Breast epithelium (tissue), 3 donors: ENCODE data around the gene ENC1.

Source experiments
- POLR2A ChIP-seq: fragments of 450-650 bp; IDR thresholded peaks from one replicate; pipeline ENCODE4 v1.6.1; 2016; ENCODE audit warnings: antibody characterized with exemption, mild to moderate bottlenecking, moderate library complexity
- POLR2AphosphoS5 ChIP-seq, 3 donors: sonication (generic); formaldehyde crosslinking; IDR thresholded peaks; one replicate each; pipeline ENCODE4 v1.6.1; 2017; ENCODE audit warnings: antibody characterized with exemption in 3 of 3
- TF ChIP-seq, protein P1 (sequence below), 3 donors: fragments of 450-650 bp; IDR thresholded peaks; one replicate each; pipeline ENCODE4 v1.5.1; 2016 to 2017; ENCODE audit warnings: antibody characterized with exemption in 3 of 3, mild to moderate bottlenecking in 3 of 3, moderate library complexity in 3 of 3

DNA sequence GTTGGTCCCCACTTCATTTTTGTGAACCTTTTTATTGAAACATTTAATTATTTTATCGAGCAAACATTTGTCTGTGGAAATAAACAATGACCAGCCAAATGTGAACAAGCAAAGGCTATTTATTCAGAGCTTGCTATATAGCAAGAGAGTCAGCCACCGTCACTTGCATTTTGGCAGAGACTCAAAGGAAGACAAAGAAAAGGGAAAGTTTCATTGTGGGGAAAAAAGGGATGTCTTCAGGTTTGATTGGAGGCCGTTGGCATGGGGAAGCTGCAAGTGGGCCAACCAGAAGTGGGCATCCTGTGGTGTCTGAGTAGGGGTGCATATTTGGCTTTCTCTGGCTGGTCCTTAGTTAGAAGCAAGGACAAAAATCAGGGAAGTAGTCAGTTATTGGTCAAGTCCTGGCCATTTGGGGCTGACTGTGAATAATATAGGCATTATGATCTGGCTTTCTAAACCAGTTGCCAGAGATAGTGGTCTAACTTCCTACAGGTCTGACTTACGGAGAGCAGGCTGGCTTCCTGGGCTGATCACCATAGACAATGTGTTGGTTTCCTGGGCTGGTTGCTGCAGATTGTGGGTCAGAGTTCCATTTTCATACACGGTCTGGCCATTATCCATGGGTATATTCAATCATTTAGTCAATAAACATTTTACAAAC lies 16.6 kb downstream of the ENC1 start:
- TF ChIP-seq, protein P1, sequence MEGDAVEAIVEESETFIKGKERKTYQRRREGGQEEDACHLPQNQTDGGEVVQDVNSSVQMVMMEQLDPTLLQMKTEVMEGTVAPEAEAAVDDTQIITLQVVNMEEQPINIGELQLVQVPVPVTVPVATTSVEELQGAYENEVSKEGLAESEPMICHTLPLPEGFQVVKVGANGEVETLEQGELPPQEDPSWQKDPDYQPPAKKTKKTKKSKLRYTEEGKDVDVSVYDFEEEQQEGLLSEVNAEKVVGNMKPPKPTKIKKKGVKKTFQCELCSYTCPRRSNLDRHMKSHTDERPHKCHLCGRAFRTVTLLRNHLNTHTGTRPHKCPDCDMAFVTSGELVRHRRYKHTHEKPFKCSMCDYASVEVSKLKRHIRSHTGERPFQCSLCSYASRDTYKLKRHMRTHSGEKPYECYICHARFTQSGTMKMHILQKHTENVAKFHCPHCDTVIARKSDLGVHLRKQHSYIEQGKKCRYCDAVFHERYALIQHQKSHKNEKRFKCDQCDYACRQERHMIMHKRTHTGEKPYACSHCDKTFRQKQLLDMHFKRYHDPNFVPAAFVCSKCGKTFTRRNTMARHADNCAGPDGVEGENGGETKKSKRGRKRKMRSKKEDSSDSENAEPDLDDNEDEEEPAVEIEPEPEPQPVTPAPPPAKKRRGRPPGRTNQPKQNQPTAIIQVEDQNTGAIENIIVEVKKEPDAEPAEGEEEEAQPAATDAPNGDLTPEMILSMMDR (IDR thresholded peaks at IDR 0.05), result no peak
- TF ChIP-seq POLR2A, result no peak
- TF ChIP-seq POLR2AphosphoS5 (IDR thresholded peaks at IDR 0.05), result no peak
